Hepatocyte (in vitro differentiated cells): ENCODE data around the gene INMT.

ENCODE experiments used
- CTCF ChIP-seq: fragments of 200-600 bp; sonication (generic); IDR thresholded peaks from 2 replicates; pipeline ENCODE4 v1.5.1; 2016; ENCODE audit warnings: antibody characterized with exemption, mild to moderate bottlenecking; ENCODE audit not compliant: poor library complexity
- EZH2 ChIP-seq: fragments of 200-600 bp; sonication (generic); IDR thresholded peaks from 2 replicates; pipeline ENCODE4 v1.6.1; 2016; ENCODE audit warnings: antibody characterized with exemption, mild to moderate bottlenecking, borderline replicate concordance

DNA sequence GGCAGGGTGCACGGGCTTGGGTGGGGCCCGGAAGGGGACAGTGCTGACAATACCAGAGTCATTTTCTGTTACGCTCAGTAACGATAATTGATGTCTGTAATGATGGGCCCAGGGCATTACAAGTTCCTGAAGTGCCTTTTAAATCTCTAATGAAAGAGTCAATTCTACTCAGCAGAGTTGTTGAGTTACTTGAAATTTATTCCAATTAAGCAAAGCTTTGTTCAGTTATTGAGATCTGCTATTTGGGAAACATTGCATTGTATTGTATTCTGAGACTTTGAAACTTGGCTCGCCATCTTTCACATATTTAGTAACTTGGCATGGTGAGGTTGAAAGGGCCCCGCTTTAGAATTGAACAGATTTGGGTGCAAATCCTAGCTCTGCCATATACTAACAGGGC is 54.0 kb downstream of the INMT start:
- TF ChIP-seq CTCF (no peak), EZH2 (no peak)
